ENCODE results near the gene LRRK1.

Gene LRRK1

GRCh38 chr15:100939791-100940190 is 20.6 kb downstream of the LRRK1 start:
- DNase-seq = peak in 1 of 2 donors; percentile 55

- DNase-seq = peak; percentile 75 to 97
Observed at GRCh38 chr15:100940767-100941379, 21.7 kb downstream of the LRRK1 start.

- DNase-seq = peak; percentile 57 to 84
Observed at GRCh38 chr15:100941536-100941935, 22.4 kb downstream of the LRRK1 start.

- no peak for DNase-seq
Observed at GRCh38 chr15:100942656-100943425, 23.7 kb downstream of the LRRK1 start.

GRCh38 chr15:100944244-100944895 is 25.2 kb downstream of the LRRK1 start:
- DNase-seq = no peak

GRCh38 chr15:100944986-100945385 is 25.8 kb downstream of the LRRK1 start:
- no peak for DNase-seq

GRCh38 chr15:100947760-100948429 is 28.7 kb downstream of the LRRK1 start:
- DNase-seq = no peak

- DNase-seq = no peak
Observed at GRCh38 chr15:100948430-100948762, 29.2 kb downstream of the LRRK1 start.

GRCh38 chr15:100949691-100950090 is 30.5 kb downstream of the LRRK1 start:
- peak in 1 of 2 donors; percentile 27 for DNase-seq

GRCh38 chr15:100951965-100952364 is 32.8 kb downstream of the LRRK1 start:
- peak in 1 of 2 donors; percentile 23 for DNase-seq

- no peak for DNase-seq
Observed at GRCh38 chr15:100952566-100952965, 33.4 kb downstream of the LRRK1 start.

GRCh38 chr15:100958326-100959065 is 39.3 kb downstream of the LRRK1 start:
- DNase-seq = peak; percentile 47 to 75

GRCh38 chr15:100959066-100960050 is 40.2 kb downstream of the LRRK1 start:
- DNase-seq = peak in 1 of 2 donors; percentile 25

- no peak for DNase-seq
Observed at GRCh38 chr15:100966997-100967396, 47.8 kb downstream of the LRRK1 start.

GRCh38 chr15:100968050-100968966 is 49.2 kb downstream of the LRRK1 start:
- DNase-seq = no peak

GRCh38 chr15:100972975-100973350 is 53.8 kb downstream of the LRRK1 start:
- DNase-seq = no peak

- DNase-seq = no peak
Observed at GRCh38 chr15:100973351-100974111, 54.4 kb downstream of the LRRK1 start.

- DNase-seq = no peak
Observed at GRCh38 chr15:100975043-100975442, 55.9 kb downstream of the LRRK1 start.

GRCh38 chr15:100980410-100981046 is 61.4 kb downstream of the LRRK1 start:
- DNase-seq = no peak
